Lower leg skin (tissue), 4 donors: ENCODE data around the gene NUP107. TPM values are rescaled to one million over a fixed set of nuclear protein-coding genes. Genes with fewer than 3 reads are reported as not detected.
"Not testable (repeated sequence)": the region's sequence is repeated elsewhere in the genome, so short reads cannot be mapped to it uniquely, and the experiment has no call there.

Source experiments
- DNase-seq, 2 donors: peaks; one replicate each; pipeline ENCODE4 v3.0.0-alpha.2; 2019; ENCODE audit warnings: low spot score in 2 of 2
- H3K4me3 ChIP-seq: fragments of 200-600 bp; sonication (generic); 2 replicates; pipeline ENCODE4 v1.5.1; 2017; ENCODE audit warnings: mild to moderate bottlenecking, low read depth; ENCODE audit not compliant: poor library complexity, severe bottlenecking
- CTCF ChIP-seq, 3 donors: fragments of 450-650 bp; IDR thresholded peaks; one replicate each; pipeline ENCODE4 v1.5.1; 2016; ENCODE audit warnings: antibody characterized with exemption in 3 of 3, mild to moderate bottlenecking in 3 of 3, moderate library complexity in 2 of 3
- POLR2A ChIP-seq, 2 donors: fragments of 450-650 bp; IDR thresholded peaks; one replicate each; pipeline ENCODE4 v1.6.1; 2016 to 2017; ENCODE audit warnings: antibody characterized with exemption in 2 of 2, mild to moderate bottlenecking in 1 of 2, moderate library complexity in 1 of 2
- WGBS, 2 donors: methylation state at CpG; one replicate each; pipeline ENCODE4 v1.1.5; 2018; 5-methylcytosine and 5-hydroxymethylcytosine counted together
- intact Hi-C: fragments of 100-400 bp; cut with DNase I; formaldehyde crosslinking; loops from one replicate; pipeline ENCODE4 v1.15.0; 2023; ENCODE audit warnings: low total_unique reads
- total RNA-seq, 4 donors: library from RNA; depleted of rRNA; stranded (reverse); fragments of >200 nt; gene quantifications; one replicate each; pipeline ENCODE4 v1.1.0, GENCODE V29; 2016

NUP107 gene
- total RNA-seq, 4 donors from 2014 or later: 19.3 to 41.7 (median 31.9) TPM

GRCh38 chr12:68671179-68671578, 15.6 kb upstream of the NUP107 start:
- intact Hi-C loops: no loop called here
- 75 to 93% methylated on average over 4 of the region's 4 CpGs for WGBS, 2 donors
- H3K4me3 ChIP-seq: no peak overlapping the region
- TF ChIP-seq CTCF (IDR thresholded peaks at IDR 0.05) (no peak), POLR2A (IDR thresholded peaks at IDR 0.05) (no peak)
- no peak for DNase-seq

- DNase-seq: no peak
- intact Hi-C loops: no loop called here
- no peak overlapping the region for H3K4me3 ChIP-seq
- WGBS, 2 donors: 76 to 83% methylated on average over 4 of the region's 4 CpGs
- TF ChIP-seq POLR2A (IDR thresholded peaks at IDR 0.05) (no peak), CTCF (IDR thresholded peaks at IDR 0.05) (no peak)
Measured at GRCh38 chr12:68673788-68674187, 13.0 kb upstream of the NUP107 start.

GRCh38 chr12:68674376-68674775, 12.4 kb upstream of the NUP107 start:
- intact Hi-C loops: no loop called here
- DNase-seq: no peak
- no peak overlapping the region for H3K4me3 ChIP-seq
- TF ChIP-seq POLR2A (IDR thresholded peaks at IDR 0.05): no peak
- TF ChIP-seq CTCF (IDR thresholded peaks at IDR 0.05): no peak

GRCh38 chr12:68675101-68675842, 11.5 kb upstream of the NUP107 start:
- 51 to 53% methylated on average over 5 of the region's 5 CpGs for WGBS, 2 donors
- no peak for TF ChIP-seq POLR2A (IDR thresholded peaks at IDR 0.05)
- no peak for TF ChIP-seq CTCF (IDR thresholded peaks at IDR 0.05)
- intact Hi-C loops: no loop called here
- no peak for DNase-seq
- no peak overlapping the region for H3K4me3 ChIP-seq

GRCh38 chr12:68676854-68677253, 9.9 kb upstream of the NUP107 start:
- DNase-seq, H3K4me3 ChIP-seq, intact Hi-C loops: not testable (repeated sequence)
- WGBS, 2 donors: 96 to 98% methylated on average over 5 of the region's 5 CpGs

- TF ChIP-seq CTCF (IDR thresholded peaks at IDR 0.05) (no peak), POLR2A (IDR thresholded peaks at IDR 0.05) (no peak)
- intact Hi-C loops: loop anchor here (10.0 kb wide), 1 partner anchor 899 kb away; the partner anchor contains the start of gene CCT2
- DNase-seq: no peak
Measured at GRCh38 chr12:68686262-68686594, 550 bp upstream of the NUP107 start.

More at GRCh38 chr12:68686262-68686594, 550 bp upstream of the NUP107 start:
- peak overlapping the region; percentile 88 for H3K4me3 ChIP-seq
- WGBS, 2 donors: 34 to 39% methylated on average over 3 of the region's 3 CpGs
